T-helper 1 cell (primary cell): ENCODE data around the gene SRRD.
"Not testable (repeated sequence)": the region's sequence is repeated elsewhere in the genome, so short reads cannot be mapped to it uniquely, and the experiment has no call there.

ENCODE experiments used
- DNase-seq, 5 donors: peaks; one replicate each; pipeline ENCODE4 v3.0.0-alpha.2; 2012 to 2020
- total RNA-seq, 4 donors: gene quantifications; one replicate each; lab custom pipeline; 2026; lab: John Stamatoyannopoulos, UW

Gene SRRD
- 21.5 to 26.4 (median 24.8) reads per million in 4 donors for total RNA-seq

- DNase-seq = peak; percentile 85 to 96 (median 89)
Measured at GRCh38 chr22:26483439-26484359, at the start of gene SRRD, which contains the start of gene HPS4. TSS of gene SRRD (plus strand) at chr22:26483877. CDS start at chr22:26483891, 14 bp downstream. TSS of gene HPS4 (minus strand) at chr22:26483783. CDS start at chr22:26481762, 2,021 bp downstream.

- DNase-seq = no peak
Measured at GRCh38 chr22:26435327-26436093, 48.2 kb upstream of the SRRD start.

GRCh38 chr22:26436903-26437515, 46.7 kb upstream of the SRRD start:
- DNase-seq = no peak

GRCh38 chr22:26437694-26438392, 45.8 kb upstream of the SRRD start:
- no peak for DNase-seq

- DNase-seq = not testable (repeated sequence)
Measured at GRCh38 chr22:26438776-26439175, 44.9 kb upstream of the SRRD start.

GRCh38 chr22:26439559-26439958, 44.1 kb upstream of the SRRD start:
- DNase-seq = no peak

- no peak for DNase-seq
Measured at GRCh38 chr22:26442086-26442756, 41.5 kb upstream of the SRRD start.

- no peak for DNase-seq
Measured at GRCh38 chr22:26443901-26444690, 39.6 kb upstream of the SRRD start.

GRCh38 chr22:26444777-26445176, 38.9 kb upstream of the SRRD start:
- DNase-seq = no peak

GRCh38 chr22:26445577-26446275, 38.0 kb upstream of the SRRD start:
- no peak for DNase-seq

GRCh38 chr22:26446808-26447515, 36.7 kb upstream of the SRRD start:
- DNase-seq = no peak

- no peak for DNase-seq
Measured at GRCh38 chr22:26447584-26448329, 35.9 kb upstream of the SRRD start.

- no peak for DNase-seq
Measured at GRCh38 chr22:26448334-26448733, 35.3 kb upstream of the SRRD start.

- DNase-seq = no peak
Measured at GRCh38 chr22:26448941-26449340, 34.7 kb upstream of the SRRD start.

- DNase-seq = no peak
Measured at GRCh38 chr22:26450453-26451185, 33.1 kb upstream of the SRRD start.

GRCh38 chr22:26452236-26453016, 31.3 kb upstream of the SRRD start:
- DNase-seq = no peak

- DNase-seq = no peak
Measured at GRCh38 chr22:26453216-26453615, 30.5 kb upstream of the SRRD start.
